DLD1 (cell line): ENCODE data around the gene RPS18.
"Not testable (repeated sequence)": the region's sequence is repeated elsewhere in the genome, so short reads cannot be mapped to it uniquely, and the experiment has no call there.

Experiments used
- in situ Hi-C: cut with HindIII; loops from 2 replicates; pipeline ENCODE4 v1.10.0; 2017; ENCODE audit warnings: low sequenced_read_pairs

RPS18 gene

DNA sequence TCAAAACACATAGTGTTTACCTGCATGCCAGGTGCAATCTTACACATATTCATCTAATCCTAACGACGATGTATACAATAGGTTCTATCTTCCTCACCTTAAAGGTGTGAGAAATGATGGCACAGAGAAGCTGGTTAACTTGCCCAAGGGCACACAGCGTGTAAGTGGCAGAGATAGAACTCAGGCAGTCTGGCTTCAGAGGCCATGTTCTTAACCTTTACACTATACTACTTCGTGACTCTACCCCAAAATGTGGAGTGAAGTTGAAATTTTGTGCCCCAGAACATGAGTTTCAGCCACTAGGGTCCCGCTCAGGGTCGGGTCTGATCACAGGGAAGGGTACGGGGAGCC, 783 bp upstream of the RPS18 start:
- in situ Hi-C loops = loop anchor here (25.0 kb wide), 1 partner anchor 134 kb away; no protein-coding TSS in a partner anchor

DNA sequence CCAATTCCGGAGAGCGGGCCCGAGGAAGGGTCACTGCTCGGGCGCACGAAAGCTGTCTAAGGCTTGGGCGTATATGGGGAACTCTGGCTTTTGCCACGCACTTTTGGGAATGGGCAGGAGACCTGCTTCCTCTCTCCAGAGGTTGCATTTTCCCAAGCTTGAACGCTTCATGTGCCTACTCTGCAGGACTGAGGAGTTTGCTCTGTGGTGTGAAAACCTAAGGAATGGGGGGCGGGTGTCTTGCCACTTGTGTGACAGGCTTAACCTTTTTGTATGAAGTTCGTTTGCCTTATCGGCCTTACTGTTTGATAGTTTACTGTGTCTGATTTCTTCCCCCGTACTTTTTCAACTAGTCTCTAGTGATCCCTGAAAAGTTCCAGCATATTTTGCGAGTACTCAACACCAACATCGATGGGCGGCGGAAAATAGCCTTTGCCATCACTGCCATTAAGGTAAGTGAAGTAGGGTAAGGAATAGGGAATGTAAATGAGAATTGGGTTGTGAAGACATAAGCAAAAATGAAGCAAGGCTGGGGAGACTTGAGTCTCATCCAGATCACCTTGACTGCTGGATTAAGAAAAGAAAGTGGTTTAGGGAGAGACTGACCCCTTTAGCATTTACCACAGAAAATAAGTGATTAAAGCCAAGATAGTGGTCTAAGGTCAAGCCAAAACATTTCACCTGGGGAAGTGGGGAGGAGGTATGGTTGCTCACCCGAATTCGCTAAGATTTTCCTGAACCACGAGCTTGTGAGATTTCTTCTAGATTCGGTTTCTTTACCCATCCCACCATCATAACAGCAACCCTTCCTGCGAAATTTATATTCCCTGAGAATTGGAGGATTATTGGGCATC, 627 bp downstream of the RPS18 start:
- in situ Hi-C loops = loop anchor here (25.0 kb wide), 1 partner anchor 135 kb away; no protein-coding TSS in a partner anchor

DNA sequence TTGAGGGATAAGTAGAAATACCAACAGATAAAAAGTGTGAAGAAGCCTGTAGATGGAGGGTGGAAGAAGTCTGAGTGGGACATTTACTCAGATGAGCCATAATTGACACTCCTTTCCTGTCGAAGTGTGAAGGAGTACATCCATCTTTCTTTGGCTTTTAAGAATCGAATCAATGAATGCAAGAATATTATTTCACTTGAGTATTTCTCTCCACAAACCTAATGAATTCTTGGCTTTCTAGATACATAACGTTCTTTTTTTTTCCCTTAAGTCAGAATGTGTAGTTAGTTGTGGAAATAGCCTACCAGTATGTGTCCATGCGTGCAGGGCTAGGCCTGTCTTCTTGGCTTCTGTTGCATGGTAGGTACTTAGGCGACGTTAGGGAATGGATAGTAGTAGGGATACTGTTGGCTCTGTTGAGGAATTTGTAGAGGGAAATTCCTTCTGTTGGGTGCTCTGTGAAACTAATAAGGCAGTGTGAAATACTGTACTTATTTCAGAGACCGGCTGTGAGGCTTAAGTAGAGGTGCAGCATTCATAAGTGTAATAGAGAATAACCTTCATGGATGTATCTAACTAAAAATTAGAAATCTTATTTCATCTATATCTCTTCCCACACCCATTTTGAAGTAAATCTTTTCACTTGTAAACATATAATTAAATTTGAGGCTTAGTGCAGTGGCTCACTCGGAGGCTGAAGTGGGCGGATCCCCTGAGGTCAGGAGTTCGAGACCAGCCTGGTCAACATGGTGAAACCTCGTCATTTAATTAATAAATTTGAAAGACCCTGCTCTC, 1.5 kb downstream of the RPS18 start:
- in situ Hi-C loops = loop anchor here (25.0 kb wide), 1 partner anchor 136 kb away; no protein-coding TSS in a partner anchor

DNA sequence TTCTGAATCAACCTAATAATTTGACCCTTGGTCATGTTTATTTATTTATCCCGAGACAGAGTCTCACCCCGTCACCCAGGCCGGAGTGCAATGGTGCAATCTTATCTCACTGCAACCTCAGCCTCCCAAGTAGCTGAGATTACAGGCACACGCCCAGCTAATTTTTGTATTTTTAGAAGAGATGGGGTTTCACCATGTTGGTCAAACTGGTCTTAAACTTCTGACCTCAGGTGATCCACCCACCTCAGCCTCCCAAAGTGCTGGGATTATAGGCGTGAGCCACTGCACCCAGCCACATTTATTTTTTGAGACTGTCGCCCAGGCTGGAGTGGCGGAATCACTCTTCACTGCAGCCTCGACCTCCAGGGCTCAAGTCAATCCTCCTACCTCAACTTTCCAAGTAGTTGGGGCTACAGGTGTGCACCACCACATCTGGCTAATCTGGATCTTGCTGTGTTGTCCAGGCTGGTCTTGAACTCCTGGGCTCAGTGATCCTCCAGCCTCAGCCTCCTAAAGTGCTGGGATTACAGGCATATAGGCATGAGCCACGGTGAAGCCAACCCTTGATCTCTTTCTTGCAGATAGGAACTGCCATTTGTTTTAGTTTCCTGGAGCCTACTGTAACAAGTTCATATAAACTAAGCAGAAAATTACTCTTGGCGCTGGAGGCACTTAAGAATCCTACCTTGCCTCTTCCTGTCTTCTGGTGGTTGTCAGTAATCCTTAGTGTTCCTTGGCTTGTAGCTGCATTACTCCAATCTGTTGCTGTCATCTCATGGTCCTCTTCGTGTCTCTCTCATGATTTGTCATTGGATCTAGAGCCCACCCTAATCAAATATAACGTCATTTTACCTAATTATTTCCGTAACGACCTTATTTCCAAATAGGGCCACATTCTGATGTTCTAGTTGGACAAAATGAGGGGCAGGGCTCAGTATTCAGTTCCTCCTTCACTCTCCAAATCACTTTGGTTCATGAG, 2.3 kb downstream of the RPS18 start:
- in situ Hi-C loops = loop anchor here (25.0 kb wide), 1 partner anchor 137 kb away; no protein-coding TSS in a partner anchor

DNA sequence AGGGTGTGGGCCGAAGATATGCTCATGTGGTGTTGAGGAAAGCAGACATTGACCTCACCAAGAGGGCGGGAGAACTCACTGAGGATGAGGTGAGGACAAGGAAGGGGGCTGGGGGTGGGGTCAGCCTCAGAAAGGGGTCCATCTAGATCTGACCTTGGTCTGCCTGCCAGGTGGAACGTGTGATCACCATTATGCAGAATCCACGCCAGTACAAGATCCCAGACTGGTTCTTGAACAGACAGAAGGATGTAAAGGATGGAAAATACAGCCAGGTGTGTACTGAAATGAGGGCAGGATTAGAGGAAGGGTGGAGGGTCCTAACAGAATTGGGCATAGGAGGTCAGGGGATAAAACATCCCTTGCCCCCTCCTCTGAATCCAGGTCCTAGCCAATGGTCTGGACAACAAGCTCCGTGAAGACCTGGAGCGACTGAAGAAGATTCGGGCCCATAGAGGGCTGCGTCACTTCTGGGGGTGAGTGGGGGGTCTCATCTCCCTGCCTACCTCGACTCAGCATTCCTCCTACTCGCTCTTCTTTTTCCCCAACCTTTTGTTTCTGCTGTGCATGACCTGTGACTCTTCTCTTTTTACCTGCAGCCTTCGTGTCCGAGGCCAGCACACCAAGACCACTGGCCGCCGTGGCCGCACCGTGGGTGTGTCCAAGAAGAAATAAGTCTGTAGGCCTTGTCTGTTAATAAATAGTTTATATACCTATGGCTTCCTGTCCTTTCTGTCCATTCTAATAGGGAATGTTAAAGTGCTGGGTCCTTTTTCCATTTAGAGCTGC, 4.1 kb downstream of the RPS18 start:
- in situ Hi-C loops = not testable (repeated sequence)

DNA sequence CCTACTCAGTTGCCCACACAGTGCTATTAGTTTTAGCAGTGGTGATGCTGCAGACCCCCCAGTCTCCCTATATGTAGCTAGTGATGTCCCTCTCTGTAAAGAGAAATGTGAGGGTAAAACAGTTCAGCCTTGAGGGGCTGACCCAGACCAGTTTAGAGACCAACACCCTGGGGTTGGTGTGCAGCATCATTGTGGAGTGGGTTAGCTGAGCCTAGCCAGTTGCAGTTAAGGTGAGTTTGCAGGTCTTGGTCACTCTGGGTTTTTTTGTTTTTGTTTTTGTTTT, 4.6 kb downstream of the RPS18 start:
- in situ Hi-C loops = no loop called here

DNA sequence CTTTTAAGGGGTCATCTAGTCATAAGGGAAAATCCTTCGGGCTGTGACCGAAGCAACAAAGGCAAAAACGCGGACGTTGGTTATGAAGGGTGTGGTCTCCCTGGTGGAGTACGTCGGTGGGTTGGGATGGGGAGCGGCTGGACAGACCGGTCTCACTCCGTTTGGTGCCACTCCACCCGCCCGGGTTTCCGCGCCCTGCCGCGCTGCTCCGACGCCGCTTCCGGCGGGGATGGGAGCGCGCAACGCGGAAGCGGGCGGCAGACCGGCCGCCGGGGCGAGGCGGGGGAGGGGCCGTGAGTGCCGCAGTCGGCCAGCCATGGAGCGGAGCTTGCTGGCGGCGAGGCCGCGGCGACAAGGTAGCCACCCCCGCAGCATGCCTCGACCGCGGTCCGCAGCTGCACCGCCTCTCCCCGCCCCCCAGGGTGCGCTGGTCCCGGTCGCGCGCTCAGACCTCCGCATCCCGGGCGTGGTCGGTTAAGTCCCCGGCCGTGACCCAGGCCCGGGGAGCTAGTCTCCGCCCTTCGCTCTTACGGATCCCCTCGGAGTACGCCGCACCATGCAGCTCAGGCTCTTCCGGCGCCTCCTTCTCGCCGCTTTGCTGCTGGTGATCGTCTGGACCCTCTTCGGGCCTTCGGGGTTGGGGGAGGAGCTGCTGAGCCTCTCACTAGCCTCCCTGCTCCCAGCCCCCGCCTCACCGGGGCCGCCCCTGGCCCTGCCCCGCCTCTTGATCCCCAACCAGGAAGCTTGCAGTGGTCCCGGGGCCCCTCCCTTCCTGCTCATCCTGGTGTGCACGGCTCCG, 5.2 kb downstream of the RPS18 start, which contains the start of gene B3GALT4:
Gene B3GALT4, plus strand, starts transcription at position 260 of the 799 bp plus-strand sequence. Its CDS starts 297 bp downstream, at position 557.
- in situ Hi-C loops = no loop called here

DNA sequence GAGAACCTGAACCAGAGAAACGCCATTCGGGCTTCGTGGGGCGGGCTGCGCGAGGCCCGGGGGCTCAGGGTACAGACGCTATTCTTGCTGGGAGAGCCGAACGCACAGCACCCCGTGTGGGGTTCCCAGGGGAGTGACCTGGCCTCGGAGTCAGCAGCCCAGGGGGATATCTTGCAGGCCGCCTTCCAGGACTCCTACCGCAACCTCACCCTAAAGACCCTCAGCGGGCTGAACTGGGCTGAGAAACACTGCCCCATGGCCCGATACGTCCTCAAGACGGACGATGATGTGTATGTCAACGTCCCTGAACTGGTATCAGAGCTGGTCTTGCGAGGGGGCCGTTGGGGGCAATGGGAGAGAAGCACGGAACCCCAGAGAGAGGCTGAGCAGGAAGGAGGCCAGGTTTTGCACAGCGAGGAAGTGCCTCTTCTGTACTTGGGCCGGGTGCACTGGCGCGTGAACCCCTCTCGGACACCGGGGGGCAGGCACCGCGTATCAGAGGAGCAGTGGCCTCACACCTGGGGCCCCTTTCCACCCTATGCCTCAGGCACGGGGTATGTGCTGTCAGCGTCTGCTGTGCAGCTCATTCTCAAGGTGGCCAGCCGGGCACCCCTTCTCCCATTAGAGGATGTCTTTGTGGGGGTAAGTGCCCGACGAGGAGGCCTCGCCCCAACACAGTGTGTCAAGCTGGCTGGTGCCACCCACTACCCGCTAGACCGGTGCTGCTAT, 6.0 kb downstream of the RPS18 start:
- in situ Hi-C loops = no loop called here

DNA sequence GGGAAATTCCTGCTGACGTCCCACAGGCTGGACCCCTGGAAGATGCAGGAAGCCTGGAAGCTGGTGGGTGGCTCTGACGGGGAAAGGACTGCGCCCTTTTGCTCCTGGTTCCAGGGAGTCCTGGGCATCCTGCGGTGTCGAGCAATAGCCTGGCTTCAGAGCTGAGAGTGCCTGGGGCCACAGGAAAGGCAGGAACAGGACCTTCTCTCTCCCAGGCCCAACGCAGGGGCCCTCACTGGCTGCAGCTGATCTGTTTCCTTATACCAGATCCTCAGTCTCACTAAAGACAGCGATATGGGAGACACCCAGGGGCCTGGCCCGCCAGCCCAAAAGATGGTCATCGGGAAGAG, 6.5 kb downstream of the RPS18 start:
- in situ Hi-C loops = no loop called here

DNA sequence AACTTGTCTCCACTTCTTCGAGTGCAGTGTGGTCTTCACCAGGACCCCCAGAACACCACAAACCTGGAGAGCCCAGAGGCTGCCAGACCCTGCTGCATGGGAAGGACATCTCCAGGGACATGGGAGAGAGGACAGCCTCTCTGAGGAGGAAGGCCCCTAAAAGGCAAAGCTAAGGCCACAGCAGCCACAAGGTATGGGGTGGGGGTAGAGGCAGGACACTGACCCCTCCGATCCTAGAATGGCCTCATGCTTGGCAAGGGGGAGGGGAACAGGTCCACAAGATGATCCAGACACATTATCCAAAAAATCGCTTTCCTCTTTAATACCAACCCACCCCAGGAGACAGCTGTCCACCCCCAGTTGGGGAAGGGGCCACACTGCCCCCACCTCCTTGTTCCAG, 6.9 kb downstream of the RPS18 start:
- in situ Hi-C loops = no loop called here

DNA sequence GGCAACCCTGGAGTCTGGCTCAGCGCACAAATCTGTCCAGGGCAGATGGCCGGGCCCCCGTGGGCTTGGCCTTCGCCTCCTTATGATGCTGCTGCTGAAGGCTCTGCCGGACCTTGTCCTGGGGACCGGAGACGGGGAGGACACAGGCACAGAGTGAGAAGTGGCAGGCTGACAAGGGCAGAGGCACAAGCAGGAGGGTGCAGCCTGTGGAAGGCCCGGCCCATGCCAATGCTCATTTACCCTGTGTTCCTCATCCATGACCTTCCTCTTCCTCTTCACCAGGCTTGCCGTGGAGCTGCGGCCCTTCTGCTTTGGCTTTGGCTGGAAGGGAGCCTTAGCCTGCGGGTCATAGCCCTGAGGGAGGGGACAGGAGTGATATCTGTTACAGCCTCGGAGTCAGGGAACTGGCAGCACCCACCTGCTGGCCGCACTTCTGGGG, 7.4 kb downstream of the RPS18 start:
- in situ Hi-C loops = no loop called here

DNA sequence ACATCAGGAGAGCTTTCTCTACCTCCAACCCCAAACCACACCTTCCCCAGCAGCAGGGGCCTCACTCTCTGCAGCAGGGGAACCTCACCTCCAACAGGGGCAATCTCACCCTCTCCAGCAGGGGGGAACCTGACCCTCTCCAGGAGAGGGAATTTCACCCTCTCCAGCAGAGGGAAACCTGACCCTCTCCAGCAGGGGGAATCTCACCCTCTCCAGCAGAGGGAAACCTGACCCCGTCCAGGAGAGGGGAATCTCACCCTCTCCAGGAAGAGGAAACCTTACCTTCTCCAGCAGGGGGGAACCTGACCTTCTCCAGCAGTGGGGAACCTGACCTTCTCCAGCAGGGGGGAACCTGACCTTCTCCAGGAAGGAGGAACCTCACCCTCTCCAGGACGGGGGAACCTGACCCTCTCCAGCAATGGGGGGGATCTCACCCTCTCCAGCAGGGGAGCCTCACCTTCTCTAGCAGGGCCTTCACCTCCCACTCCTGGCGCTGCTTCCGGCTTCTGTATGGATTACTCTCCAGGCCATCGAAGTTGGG, 8.2 kb downstream of the RPS18 start:
- in situ Hi-C loops = no loop called here

DNA sequence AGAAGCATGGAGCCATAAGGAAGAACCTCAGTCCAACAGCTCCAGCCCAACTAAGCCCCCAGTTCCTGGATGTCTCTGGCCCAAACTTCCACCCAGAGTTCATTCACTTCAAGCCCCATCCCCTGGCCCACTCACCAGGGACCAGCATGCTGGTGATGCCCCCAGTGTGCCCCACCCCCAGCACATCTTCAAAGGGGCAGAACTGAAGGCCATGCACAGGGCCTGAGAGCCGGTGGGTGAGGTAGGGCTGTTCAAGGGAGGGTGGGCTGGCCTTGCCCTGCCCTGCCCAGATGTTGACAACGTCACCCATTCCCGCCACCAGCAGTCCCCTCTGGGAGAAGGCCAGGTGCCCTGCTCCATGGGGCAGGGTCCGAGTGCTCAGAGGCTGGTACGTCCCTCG, 8.7 kb downstream of the RPS18 start:
- in situ Hi-C loops = no loop called here

DNA sequence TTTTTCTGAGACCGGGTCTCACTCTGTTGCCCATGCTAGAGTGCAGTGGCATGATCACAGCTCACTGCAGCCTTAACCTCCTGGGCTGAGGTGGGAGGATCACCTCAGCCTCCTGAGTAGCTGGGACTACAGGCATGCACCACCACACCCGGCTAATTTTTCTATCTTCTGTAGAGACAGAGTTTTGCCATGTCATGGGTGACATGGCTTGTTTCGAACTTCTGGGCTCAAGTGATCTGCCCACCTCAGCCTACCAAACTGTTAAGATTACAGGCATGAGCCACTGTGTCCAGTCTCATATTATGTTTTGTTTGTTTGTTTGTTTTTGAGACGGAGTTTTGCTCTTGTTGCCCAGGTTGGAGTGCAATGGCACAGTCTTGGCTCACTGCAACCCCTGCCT, 13.3 kb downstream of the RPS18 start:
- in situ Hi-C loops = not testable (repeated sequence)

DNA sequence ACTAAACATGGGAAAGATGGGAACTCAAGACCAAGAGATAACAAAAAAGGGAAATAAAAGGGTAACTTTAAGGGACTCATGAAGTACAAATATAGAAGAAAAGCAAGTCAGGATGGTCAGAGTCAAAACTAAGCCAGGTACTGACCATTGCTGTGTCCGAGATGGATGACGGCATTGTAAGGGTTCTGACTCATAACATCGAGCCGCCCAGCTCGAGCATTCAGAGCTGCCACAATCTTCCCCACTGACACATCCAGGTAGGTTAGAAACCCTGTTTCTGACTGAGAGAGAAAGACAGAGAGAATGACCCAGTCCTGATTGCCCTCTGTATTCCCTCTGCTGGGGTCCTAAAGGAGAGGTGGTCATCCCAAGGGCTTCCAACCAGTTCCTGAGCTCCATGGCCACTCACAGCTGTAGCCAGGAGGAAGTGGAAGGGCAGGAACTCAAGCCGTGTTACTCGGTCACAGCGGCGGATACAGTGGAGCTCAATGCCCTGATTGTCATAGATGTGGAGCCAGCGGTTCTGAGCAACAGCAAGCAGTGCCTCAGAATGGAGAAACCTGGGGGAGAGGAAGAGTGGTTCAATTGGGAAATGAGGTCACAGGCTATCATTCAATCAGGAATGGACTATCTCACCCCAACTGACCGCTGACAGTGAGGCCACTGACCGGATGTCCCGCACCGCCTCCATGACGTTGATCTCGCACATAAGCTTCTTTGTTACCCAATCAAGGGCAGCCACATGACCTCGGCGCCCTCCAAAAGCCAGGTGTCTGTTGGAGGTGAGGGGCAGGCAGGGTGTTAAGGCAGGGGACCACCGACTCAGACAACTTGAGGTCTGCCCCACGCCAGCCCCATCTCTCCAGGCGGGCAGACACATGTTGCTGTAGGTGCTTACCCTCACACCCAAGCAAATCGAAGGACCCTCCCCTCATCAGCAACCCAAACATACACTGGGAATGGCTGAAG, 15.4 kb downstream of the RPS18 start:
- in situ Hi-C loops = no loop called here

DNA sequence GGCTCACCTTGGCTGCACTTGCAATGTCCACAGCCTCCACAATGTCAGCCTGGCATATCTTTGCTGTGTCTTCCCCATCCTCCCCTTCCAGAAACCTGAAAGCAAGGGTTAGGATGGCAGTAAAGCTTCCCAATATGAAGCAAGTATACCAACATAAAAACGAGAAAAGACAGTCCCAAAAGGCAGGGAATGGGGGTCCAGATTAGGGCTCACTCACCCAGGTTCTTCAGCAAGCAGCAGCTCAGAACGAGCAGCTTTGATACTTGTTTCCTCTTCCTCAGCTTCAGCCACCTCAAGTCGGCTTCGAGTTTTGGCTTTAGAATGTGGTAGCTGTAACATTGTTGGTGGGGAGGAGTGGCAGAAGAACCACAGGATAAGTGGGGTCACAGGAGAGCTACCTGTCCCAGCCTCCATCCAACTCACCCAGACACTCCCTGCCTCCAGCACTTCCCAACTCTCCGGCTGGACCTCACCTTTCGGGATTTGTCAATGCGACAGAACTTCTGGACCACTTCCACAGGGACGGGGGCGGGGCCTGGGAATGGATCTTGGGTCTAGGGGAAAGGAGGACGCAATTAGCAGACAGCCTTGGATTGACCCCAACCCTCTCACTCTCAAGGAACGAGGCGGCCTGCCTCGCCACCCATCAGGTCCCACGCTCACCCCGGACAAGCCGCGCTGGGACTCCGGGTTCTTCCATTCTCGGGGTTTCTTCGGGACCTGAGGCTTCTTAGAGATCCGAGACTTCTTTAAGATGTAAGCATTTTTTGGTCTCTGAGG, 16.5 kb downstream of the RPS18 start:
- in situ Hi-C loops = no loop called here
